ENCODE measurements around the gene QSER1.

GRCh38 chr11:32991427-32991826, 98.8 kb downstream of the QSER1 start:
- TF ChIP-seq CTCF (IDR thresholded peaks at IDR 0.05; ENCODE audit: poor library complexity) (no peak), EZH2 (IDR thresholded peaks at IDR 0.05; ENCODE audit: borderline replicate concordance) (no peak)
